GM19023 (cell line): ENCODE measurements around the gene ARMS2.

Source experiments
- ATAC-seq: cut with Tn5 transposase; IDR thresholded peaks from one replicate; pipeline ENCODE4 v1.9.1; 2021; ENCODE audit warnings: mild to moderate bottlenecking, moderate library complexity; ENCODE audit not compliant: unreplicated experiment

The ARMS2 gene

GRCh38 chr10:122492999-122493481, 38.6 kb downstream of the ARMS2 start:
- ATAC-seq, result no peak

- ATAC-seq, result no peak
Measured at GRCh38 chr10:122493761-122494160, 39.3 kb downstream of the ARMS2 start.

GRCh38 chr10:122494173-122494820, 39.8 kb downstream of the ARMS2 start:
- ATAC-seq, result no peak

GRCh38 chr10:122494833-122495232, 40.4 kb downstream of the ARMS2 start:
- no peak for ATAC-seq

GRCh38 chr10:122495406-122496340, 41.2 kb downstream of the ARMS2 start:
- no peak for ATAC-seq

GRCh38 chr10:122497241-122497640, 42.8 kb downstream of the ARMS2 start:
- no peak for ATAC-seq

GRCh38 chr10:122498521-122498920, 44.1 kb downstream of the ARMS2 start:
- no peak for ATAC-seq

- no peak for ATAC-seq
Measured at GRCh38 chr10:122499012-122499411, 44.6 kb downstream of the ARMS2 start.

GRCh38 chr10:122499491-122499941, 45.1 kb downstream of the ARMS2 start:
- ATAC-seq, result no peak

- no peak for ATAC-seq
Measured at GRCh38 chr10:122500194-122500593, 45.7 kb downstream of the ARMS2 start.

- no peak for ATAC-seq
Measured at GRCh38 chr10:122500726-122501125, 46.3 kb downstream of the ARMS2 start.

GRCh38 chr10:122503012-122503411, 48.6 kb downstream of the ARMS2 start:
- ATAC-seq, result no peak

- no peak for ATAC-seq
Measured at GRCh38 chr10:122503886-122504609, 49.6 kb downstream of the ARMS2 start.

- no peak for ATAC-seq
Measured at GRCh38 chr10:122504610-122504950, 50.1 kb downstream of the ARMS2 start.

GRCh38 chr10:122505011-122505410, 50.6 kb downstream of the ARMS2 start:
- ATAC-seq, result no peak

GRCh38 chr10:122505885-122506645, 51.6 kb downstream of the ARMS2 start:
- no peak for ATAC-seq
